HepG2 (cell line): Measurements from ENCODE around the gene CNKSR3. TPM values are rescaled to one million over a fixed set of nuclear protein-coding genes. Genes with fewer than 3 reads are reported as not detected.
A peak's percentile ranks its signal among the peaks of the same experiment; 100 is the strongest.

Experiments used
- ATAC-seq: fragments of 200-7000 bp; cut with Tn5 transposase; 3 replicates; pipeline ENCODE4 v1.9.1; 2020; ENCODE audit warnings: mild to moderate bottlenecking, moderate library complexity
- BruUV-seq: library from RNA; stranded (reverse); fragments of 400-500 nt; replicated peaks from 2 replicates; lab custom pipeline; 2021; lab: Mats Ljungman, UMichigan
- CTCF ChIA-PET: fragments of 300-600 bp; formaldehyde crosslinking; extraction: SDS; loops from one replicate; lab custom pipeline; 2021; ENCODE audit warnings: low total read pairs, inconsistent platforms, low intra/inter-chr PET ratio; lab: Yijun Ruan, JAX
- POLR2A ChIA-PET: fragments of 350-600 bp; sonication (Branson Sonifier 250); formaldehyde crosslinking; loops from one replicate; lab custom pipeline; 2020; ENCODE audit warnings: antibody characterized with exemption, inconsistent platforms; lab: Yijun Ruan, JAX
- DNase-seq: peaks from one replicate; pipeline ENCODE4 v3.0.0-alpha.2; 2015; ENCODE audit warnings: low spot score
- FAIRE-seq: peaks from 3 replicates; lab custom pipeline; 2011; peaks lifted over from hg19 to GRCh38; lab: Jason Lieb, UNC
- H2AFZ ChIP-seq: one replicate; pipeline ENCODE4 v1.6.1; 2011; ENCODE audit warnings: low read length, inconsistent platforms
- H3K27ac ChIP-seq: fragments of 300-600 bp; 3 replicates; pipeline ENCODE4 v1.8.0; 2011; ENCODE audit warnings: mixed run types, mild to moderate bottlenecking, mixed read lengths, low read length, inconsistent platforms; ENCODE audit not compliant: insufficient read depth; ENCODE audit errors: extremely low read length
- H3K27me3 ChIP-seq, 2 experiments: fragments of 200-600 bp in 1 of 2; 2 replicates in 1 of 2; 3 replicates in 1 of 2; pipeline versions ENCODE4 v1.6.0 to v1.8.0; 2011; ENCODE audit warnings: low read length in 2 of 2, mild to moderate bottlenecking in 2 of 2, moderate library complexity in 2 of 2, inconsistent platforms in 1 of 2; ENCODE audit not compliant: insufficient read depth in 2 of 2, control insufficient read depth in 1 of 2
- H3K36me3 ChIP-seq, 2 experiments: fragments of 200-600 bp in 1 of 2; replicated peaks in 1 of 2; 2 replicates in 1 of 2; 3 replicates in 1 of 2; pipeline versions ENCODE4 v1.5.1 to v1.8.0; 2011; ENCODE audit warnings: low read length in 2 of 2, inconsistent platforms in 1 of 2; ENCODE audit not compliant: insufficient read depth in 2 of 2, control insufficient read depth in 1 of 2
- H3K4me1 ChIP-seq: 2 replicates; pipeline ENCODE4 v1.5.1; 2012; ENCODE audit warnings: low read length, inconsistent platforms; ENCODE audit not compliant: insufficient read depth
- H3K4me2 ChIP-seq: 2 replicates; pipeline ENCODE4 v1.6.0; 2011; ENCODE audit warnings: low read depth, low read length, inconsistent platforms
- H3K4me3 ChIP-seq, 3 experiments: fragments of 200-600 bp in 1 of 3; sonication (generic), shearing (Covaris generic) in 1 of 3; replicated peaks in 1 of 3; 2 replicates each; pipeline ENCODE4 v1.5.1; 2011 to 2016; ENCODE audit warnings: low read length in 3 of 3, inconsistent platforms in 2 of 3, low read depth in 2 of 3, mild to moderate bottlenecking in 2 of 3, control low read depth in 1 of 3, mixed read lengths in 1 of 3; ENCODE audit not compliant: insufficient read depth in 1 of 3
- H3K79me2 ChIP-seq: one replicate; pipeline ENCODE4 v1.6.1; 2011; ENCODE audit warnings: low read length, inconsistent platforms; ENCODE audit not compliant: insufficient read depth
- H3K9ac ChIP-seq: 2 replicates; pipeline ENCODE4 v1.6.0; 2011; ENCODE audit warnings: mild to moderate bottlenecking, low read depth, low read length, inconsistent platforms; ENCODE audit not compliant: insufficient read depth
- H3K9me3 ChIP-seq: 2 replicates; pipeline ENCODE4 v1.5.1; 2012; ENCODE audit warnings: mild to moderate bottlenecking, low read length
- H4K20me1 ChIP-seq: 2 replicates; pipeline ENCODE4 v1.6.0; 2011; ENCODE audit warnings: inconsistent platforms, mild to moderate bottlenecking, low read length, moderate library complexity; ENCODE audit not compliant: insufficient read depth
- GLMP ChIP-seq: sonication (generic); formaldehyde crosslinking; IDR thresholded peaks from 2 replicates; pipeline ENCODE4 v1.9.0; 2021; ENCODE audit warnings: missing genetic modification reagents, mild to moderate bottlenecking, borderline replicate concordance
- HNRNPUL1 ChIP-seq: fragments of 200-400 bp; formaldehyde crosslinking; IDR thresholded peaks from 2 replicates; pipeline ENCODE4 v1.6.1; 2017; ENCODE audit warnings: low read depth, mild to moderate bottlenecking, low read length, moderate library complexity
- NFE2 ChIP-seq: sonication (generic); formaldehyde crosslinking; IDR thresholded peaks from 2 replicates; pipeline ENCODE4 v1.4.0; 2020; ENCODE audit warnings: missing genetic modification reagents
- RFX1 ChIP-seq: fragments of 450-650 bp; IDR thresholded peaks from 2 replicates; pipeline ENCODE4 v1.6.1; 2017
- USF2 ChIP-seq, 2 experiments: sonication (generic) in 1 of 2; formaldehyde crosslinking in 1 of 2; IDR thresholded peaks; 2 replicates each; pipeline versions ENCODE4 v1.5.1 to v1.6.1; 2011 to 2020; ENCODE audit warnings: borderline replicate concordance in 1 of 2, low read depth in 1 of 2, low read length in 1 of 2, mild to moderate bottlenecking in 1 of 2, missing genetic modification reagents in 1 of 2, moderate library complexity in 1 of 2
- XBP1 ChIP-seq: sonication (generic); formaldehyde crosslinking; IDR thresholded peaks from 2 replicates; pipeline ENCODE4 v1.5.0; 2020; ENCODE audit warnings: missing genetic modification reagents
- ZBTB38 ChIP-seq: sonication (generic); formaldehyde crosslinking; IDR thresholded peaks from 2 replicates; pipeline ENCODE4 v1.5.1; 2020; ENCODE audit warnings: mild to moderate bottlenecking, missing genetic modification reagents
- ZFYVE20 ChIP-seq: sonication (generic); formaldehyde crosslinking; IDR thresholded peaks from 2 replicates; pipeline ENCODE4 v1.8.0; 2023; ENCODE audit warnings: low read depth, mild to moderate bottlenecking, moderate library complexity, missing genetic modification reagents, borderline replicate concordance
- ZNF510 ChIP-seq: sonication (generic); formaldehyde crosslinking; IDR thresholded peaks from 2 replicates; pipeline ENCODE4 v1.4.0; 2020; ENCODE audit warnings: low read depth, mild to moderate bottlenecking, missing genetic modification reagents
- ZNF609 ChIP-seq: sonication (generic); formaldehyde crosslinking; IDR thresholded peaks from 2 replicates; pipeline ENCODE4 v1.4.0; 2020; ENCODE audit warnings: mild to moderate bottlenecking, missing genetic modification reagents, borderline replicate concordance
- ZNF616 ChIP-seq: sonication (generic); formaldehyde crosslinking; IDR thresholded peaks from 2 replicates; pipeline ENCODE4 v1.5.0; 2020; ENCODE audit warnings: low read depth, mild to moderate bottlenecking, missing genetic modification reagents
- ZNF652 ChIP-seq: IDR thresholded peaks from 2 replicates; pipeline ENCODE4 v1.6.1; 2016; ENCODE audit warnings: low read depth, borderline replicate concordance
- ZNF678 ChIP-seq: sonication (generic); formaldehyde crosslinking; IDR thresholded peaks from 2 replicates; pipeline ENCODE4 v1.4.0; 2020; ENCODE audit warnings: mild to moderate bottlenecking, missing genetic modification reagents
- ZNF784 ChIP-seq: sonication (generic); formaldehyde crosslinking; IDR thresholded peaks from 2 replicates; pipeline ENCODE4 v1.5.1; 2020; ENCODE audit warnings: missing genetic modification reagents, mild to moderate bottlenecking, borderline replicate concordance
- ZNF891 ChIP-seq: sonication (generic); formaldehyde crosslinking; IDR thresholded peaks from 2 replicates; pipeline ENCODE4 v1.5.0; 2020; ENCODE audit warnings: mild to moderate bottlenecking, missing genetic modification reagents
- WGBS: methylation state at CpG from one replicate; pipeline ENCODE4 v1.1.6; 2017; ENCODE audit warnings: low lambda C conversion rate; 5-methylcytosine and 5-hydroxymethylcytosine counted together
- in situ Hi-C: cut with HindIII; loops from 2 replicates; pipeline ENCODE4 v1.10.0; 2017; ENCODE audit warnings: low pct_unique_long_range_greater_than_20kb; ENCODE audit not compliant: extremely low pct_ligation_motif_present
- intact Hi-C: fragments of 100-400 bp; cut with micrococcal nuclease; formaldehyde crosslinking; loops from one replicate; pipeline ENCODE4 v1.10.0; 2022; ENCODE audit not compliant: unreplicated experiment
- polyA plus RNA-seq, 8 experiments: library from polyadenylated mRNA; depleted of rRNA in 3 of 8; stranded (reverse) in 7 of 8; unstranded in 1 of 8; fragments of >200 nt; fragmentation: Illumina TruSeq in 4 of 8; extraction: Trizol in 4 of 8; gene quantifications; 2 replicates each; pipeline versions ENCODE4 v1.2.1 to v1.2.3, GENCODE V29; 2011 to 2016; ENCODE audit warnings: low read depth in 4 of 8, missing spikeins in 1 of 8, mixed read lengths in 1 of 8; ENCODE audit not compliant: insufficient read depth in 1 of 8
- total RNA-seq, 5 experiments: library from RNA; depleted of rRNA; stranded (reverse); fragments of >200 nt; fragmentation: Illumina TruSeq; extraction: Trizol; gene quantifications; 2 replicates each; pipeline ENCODE4 v1.2.3, GENCODE V29; 2016; ENCODE audit warnings: low read depth in 1 of 5

Gene CNKSR3
- total and polyA plus RNA-seq, 2 of the 13 experiments (the other 11 are each of a cell fraction or from before 2014, with no cell fraction given): 9.2 to 38.6 TPM

GRCh38 chr6:154511791-154512190 is 1.3 kb upstream of the CNKSR3 start:
- Histone ChIP-seq H3K27ac (no peak overlapping the region), H3K36me3 (0 out of 5 replicates have a peak, but pooled peaks cover 0 to 2% of the 10 kb centered on the region in 2 experiments), H3K27me3 (no peaks in the 10 kb centered on the region; a peak in 1 of 5 replicates), H3K4me1 (peaks cover 31% of the 10 kb centered on the region), H3K79me2 (peaks cover 34% of the 10 kb centered on the region), H3K4me2 (peak overlapping the region; percentile 60), H4K20me1 (peaks cover 18% of the 10 kb centered on the region), H2AFZ (no peak overlapping the region), H3K9me3 (no peaks in the 10 kb centered on the region), H3K4me3 (peak overlapping the region in 2 of 3 experiments; percentile 21 to 32; a peak in 2 of 6 replicates), H3K9ac (no peak overlapping the region)
- intact Hi-C loops: loop anchor here (1.0 to 5.0 kb wide), 2 partner anchors 51 to 221 kb away; partner anchors contain the start of gene SCAF8
- ChIA-PET POLR2A (interaction anchor here (0.9 to 5.8 kb wide), 12 partner anchors 11 to 222 kb away, joined by 3 to 48 read pairs (median 7); no protein-coding TSS in a partner anchor), CTCF (no interaction called here)
- FAIRE-seq (no peak), ATAC-seq (no peak), DNase-seq (no peak)
- in situ Hi-C loops: loop anchor here (25.0 kb wide), 1 partner anchor 349 kb away; no protein-coding TSS in a partner anchor
- WGBS: 26% methylated on average over 7 of the region's 7 CpGs
- no TSS peak for BruUV-seq
- no peak for TF ChIP-seq ZNF616 (CRISPR knock-in tag)
- no peak for TF ChIP-seq NFE2
- no peak for TF ChIP-seq ZFYVE20
- TF ChIP-seq ZBTB38: no peak
- no peak for TF ChIP-seq RFX1
- no peak for TF ChIP-seq ZNF510 (CRISPR knock-in tag)
- TF ChIP-seq ZNF609 (CRISPR knock-in tag): no peak
- TF ChIP-seq GLMP (CRISPR knock-in tag): no peak
- no peak for TF ChIP-seq XBP1 (CRISPR knock-in tag)
- TF ChIP-seq ZNF891 (CRISPR knock-in tag): no peak
- no peak for TF ChIP-seq USF2 (IDR thresholded peaks at IDR 0.05; ENCODE audit: low read depth, low read length)
- TF ChIP-seq USF2 (CRISPR knock-in tag; IDR thresholded peaks at IDR 0.05; ENCODE audit: borderline replicate concordance): no peak
- TF ChIP-seq ZNF678 (CRISPR knock-in tag): no peak
- TF ChIP-seq HNRNPUL1: 0 out of 2 replicates have a peak, but pooled peaks have one; percentile 42
- peak; percentile 91 for TF ChIP-seq ZNF652 (CRISPR knock-in tag)
- no peak for TF ChIP-seq ZNF784 (CRISPR knock-in tag)
